ENCODE results near the gene PTGDS. TPM values are rescaled to one million over a fixed set of nuclear protein-coding genes. Genes with fewer than 3 reads are reported as not detected.
A peak's percentile ranks its signal among the peaks of the same experiment; 100 is the strongest.

The PTGDS gene
- total RNA-seq, 1 donor from 2014 or later: 49.6 TPM

DNA sequence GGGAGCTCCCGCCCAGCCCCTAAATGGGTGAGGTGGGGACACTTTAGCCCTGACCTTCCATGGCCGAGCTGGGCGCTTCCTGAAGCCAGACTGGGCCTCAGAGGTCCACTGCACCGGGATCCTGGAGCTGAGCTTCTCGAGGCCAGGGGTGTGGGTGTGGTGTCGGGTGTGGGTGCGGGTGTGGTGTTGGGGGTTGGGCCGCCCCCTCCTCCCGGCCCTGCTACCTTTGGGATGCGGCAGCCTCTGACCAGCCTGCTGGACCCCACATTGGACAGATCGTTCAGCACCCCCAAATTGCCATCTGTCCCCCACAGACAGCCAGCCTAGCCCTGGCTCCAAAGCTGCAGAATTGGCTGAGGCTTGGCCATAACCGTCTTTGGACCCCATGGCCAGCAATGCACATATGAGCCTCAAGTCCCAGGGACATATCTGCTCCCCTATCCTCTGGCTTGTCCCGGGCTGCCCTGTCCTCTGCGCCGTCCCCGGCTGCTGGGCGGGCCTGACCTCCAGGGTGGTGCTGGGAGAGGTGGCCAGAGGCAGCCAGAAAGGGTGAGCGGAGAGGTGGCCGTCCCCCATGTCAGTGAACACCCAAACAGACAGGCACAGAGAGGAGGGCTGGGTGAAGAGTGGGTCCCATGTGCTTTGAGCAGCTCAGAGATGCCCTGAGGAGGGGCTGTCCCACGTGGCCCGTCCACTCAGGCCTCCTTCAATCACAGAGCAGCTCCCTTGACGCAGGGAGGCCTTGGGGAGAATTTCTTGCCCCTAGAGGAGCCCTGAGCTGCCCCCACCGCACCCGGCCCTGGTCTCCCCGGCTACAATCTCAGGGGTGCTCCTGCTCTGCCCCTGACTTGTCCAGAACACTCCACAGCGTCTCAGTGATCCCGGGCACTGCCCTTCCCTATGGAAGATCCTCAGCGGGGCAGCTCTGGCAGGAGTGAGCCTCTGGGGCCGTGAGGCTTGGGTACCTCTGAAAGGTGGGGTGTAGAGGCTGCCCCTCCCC, 3.4 kb upstream of the PTGDS start:
- DNase-seq (ENCODE audit: low spot score): no peak

DNA sequence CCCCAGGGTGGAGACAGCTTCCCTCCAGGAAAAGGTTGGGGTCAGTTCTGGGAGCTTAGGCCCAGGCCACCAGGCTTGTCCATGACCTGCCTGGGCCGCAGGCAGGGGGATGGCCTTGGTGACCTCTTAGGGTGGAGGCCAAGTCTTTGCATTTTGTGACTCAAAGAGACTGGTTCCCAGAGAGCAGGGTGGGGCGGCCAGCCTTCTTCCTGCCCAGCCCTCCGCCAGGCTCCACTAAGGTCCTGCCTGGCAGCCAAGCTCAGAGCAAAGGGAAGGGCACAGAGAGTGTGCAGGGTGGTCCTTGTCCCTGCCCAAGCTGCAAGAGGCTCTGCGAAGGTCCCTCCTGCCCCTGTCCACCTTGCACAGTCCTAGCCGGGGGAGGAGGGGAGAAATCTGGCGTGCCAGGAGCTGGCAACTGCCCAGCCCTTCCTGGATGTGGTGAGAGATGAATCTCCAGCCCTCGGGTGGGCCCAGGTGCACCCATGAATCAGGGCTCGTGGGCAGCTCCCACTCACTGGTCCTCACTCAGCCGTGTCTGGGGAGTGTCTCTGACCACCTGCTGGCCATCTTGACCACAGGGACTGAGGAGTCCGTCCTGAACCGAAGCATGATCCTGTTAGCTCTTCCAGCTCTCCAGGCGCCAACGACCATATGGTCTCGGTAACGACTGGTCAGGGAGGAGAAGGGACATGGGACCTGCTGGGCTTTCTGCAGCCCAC, 2.3 kb upstream of the PTGDS start:
- DNase-seq (ENCODE audit: low spot score): no peak

DNA sequence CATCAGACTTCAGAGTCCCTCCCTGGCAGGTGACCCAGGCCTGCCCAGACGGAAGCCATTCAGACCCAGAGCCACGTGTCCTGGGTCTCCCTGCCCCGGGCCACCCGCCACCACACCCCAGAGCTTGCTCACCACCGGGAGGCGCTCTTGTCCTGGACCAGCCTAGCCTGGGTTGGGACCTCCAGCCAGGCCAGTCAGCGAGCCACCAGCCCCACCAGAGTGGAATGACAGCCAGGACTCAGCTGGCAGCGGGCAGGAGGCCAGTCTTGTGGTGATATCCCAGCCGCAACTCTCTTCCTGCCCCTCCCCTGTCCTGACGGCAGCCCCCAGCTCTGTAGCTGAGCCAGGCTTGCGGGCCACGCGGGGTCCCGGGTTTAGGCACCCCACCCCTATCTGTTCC, 1.7 kb upstream of the PTGDS start:
- no peak for DNase-seq (ENCODE audit: low spot score)

DNA sequence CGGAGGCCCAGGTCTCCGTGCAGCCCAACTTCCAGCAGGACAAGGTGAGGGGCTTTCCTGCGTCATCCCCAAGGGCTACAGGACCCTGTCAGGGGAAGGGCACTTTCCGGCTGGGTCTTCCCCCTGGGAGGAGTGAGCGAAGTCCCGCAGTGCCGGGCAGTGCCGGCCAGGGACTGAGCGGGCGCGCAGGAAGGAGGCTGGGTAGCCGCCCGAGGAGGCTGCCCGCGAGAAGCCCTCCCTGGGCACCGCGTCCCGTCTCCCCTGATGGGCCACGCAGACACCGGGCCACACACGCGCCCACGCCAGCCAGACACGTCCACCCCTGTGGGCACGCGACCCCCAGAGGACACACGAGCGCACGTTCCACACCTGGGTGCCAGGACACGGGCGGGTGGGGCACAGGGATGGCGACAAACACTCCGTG, 357 bp downstream of the PTGDS start:
- no peak for DNase-seq (ENCODE audit: low spot score)

DNA sequence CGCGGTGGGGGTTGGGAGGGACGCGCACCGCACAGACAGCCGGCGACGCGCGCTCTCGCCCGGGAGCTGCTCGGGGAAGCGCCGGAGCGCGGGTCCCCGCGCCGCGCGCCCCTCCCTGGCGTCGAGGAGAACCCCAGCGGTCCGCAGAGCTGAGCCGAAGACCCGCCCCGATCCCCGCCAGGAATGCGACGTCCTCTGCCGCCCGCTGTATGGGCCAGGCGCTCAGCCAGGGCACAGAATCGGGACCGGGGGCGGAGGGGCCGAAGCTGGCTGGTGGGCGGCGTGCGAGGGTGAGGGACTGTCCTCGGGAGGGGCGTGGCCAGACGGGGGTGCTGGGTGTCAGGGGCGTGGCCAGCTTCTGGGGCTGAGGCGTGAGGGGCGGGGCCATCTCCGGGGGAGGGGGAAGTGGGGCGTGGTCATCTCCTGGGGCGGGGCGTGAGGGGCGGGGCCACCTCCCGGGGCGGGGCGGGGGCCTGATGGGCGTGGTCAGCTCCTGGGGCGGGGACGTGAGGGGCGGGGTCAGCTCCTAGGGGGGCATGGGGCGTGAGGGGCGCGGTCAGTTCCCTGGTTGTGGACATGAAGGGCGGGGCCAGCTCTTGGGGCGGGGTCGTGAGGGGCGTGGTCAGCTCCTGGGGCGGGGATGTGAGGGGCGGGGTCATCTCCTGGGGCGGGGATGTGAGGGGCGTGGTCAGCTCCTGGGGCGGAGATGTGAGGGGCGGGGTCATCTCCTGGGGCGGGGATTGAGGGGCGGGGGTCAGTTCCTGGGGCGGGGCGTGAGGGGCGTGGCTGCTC, 965 bp downstream of the PTGDS start:
- peak; percentile 55 for DNase-seq (ENCODE audit: low spot score)

DNA sequence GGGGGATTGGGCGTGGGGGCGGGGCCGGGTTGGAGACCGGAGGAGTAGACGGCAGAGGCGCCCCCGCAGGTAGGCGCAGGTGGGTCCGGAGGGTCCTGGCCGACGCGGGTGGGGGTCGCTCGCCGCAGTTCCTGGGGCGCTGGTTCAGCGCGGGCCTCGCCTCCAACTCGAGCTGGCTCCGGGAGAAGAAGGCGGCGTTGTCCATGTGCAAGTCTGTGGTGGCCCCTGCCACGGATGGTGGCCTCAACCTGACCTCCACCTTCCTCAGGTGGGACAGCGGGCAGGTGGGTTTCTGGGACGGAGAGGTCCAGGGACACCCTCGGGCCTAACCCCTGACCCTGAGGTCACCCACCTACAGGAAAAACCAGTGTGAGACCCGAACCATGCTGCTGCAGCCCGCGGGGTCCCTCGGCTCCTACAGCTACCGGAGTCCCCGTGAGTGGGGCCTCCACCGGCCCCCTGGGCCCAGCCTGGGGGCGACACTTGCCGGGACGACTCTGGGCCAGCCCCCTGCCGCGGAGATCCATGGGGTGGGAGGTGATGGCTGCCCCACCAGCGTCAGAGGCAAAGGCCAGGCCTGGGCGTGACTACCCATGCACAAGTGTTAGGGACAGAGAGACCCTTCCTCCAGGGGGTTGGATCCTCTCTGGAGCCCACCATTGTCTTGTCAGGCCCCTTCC, 1.7 kb downstream of the PTGDS start:
- DNase-seq (ENCODE audit: low spot score): no peak

DNA sequence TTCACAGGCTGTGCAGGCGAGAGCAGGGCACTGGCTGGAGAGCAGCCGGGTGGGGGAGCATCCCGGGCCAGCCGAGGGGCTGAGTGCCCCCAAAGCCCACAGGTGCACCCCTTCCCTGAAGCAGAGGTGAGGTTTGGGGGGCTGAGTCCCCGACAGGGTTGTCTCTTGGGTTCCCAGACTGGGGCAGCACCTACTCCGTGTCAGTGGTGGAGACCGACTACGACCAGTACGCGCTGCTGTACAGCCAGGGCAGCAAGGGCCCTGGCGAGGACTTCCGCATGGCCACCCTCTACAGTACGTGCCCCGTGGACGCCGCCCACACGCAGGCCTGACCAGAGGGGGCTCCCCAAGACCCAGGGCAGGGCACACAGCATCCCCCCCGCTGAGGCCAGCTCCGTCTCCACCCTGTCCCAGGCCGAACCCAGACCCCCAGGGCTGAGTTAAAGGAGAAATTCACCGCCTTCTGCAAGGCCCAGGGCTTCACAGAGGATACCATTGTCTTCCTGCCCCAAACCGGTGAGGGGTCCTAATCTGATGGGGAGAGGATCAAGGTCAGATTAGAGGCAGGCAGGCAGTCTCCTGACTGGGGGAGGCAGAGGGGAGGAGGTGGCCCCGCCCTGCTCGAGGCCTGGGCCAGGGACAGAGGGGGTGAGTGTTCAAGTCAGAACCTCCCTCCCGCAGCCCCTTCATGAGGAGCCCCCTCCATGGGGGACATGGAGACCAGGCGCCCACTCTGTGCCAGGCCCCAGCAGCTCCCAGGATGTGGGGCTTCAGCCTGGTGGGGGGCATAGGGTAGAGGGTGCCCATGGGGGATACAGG, 2.7 kb downstream of the PTGDS start:
- no peak for DNase-seq (ENCODE audit: low spot score)

DNA sequence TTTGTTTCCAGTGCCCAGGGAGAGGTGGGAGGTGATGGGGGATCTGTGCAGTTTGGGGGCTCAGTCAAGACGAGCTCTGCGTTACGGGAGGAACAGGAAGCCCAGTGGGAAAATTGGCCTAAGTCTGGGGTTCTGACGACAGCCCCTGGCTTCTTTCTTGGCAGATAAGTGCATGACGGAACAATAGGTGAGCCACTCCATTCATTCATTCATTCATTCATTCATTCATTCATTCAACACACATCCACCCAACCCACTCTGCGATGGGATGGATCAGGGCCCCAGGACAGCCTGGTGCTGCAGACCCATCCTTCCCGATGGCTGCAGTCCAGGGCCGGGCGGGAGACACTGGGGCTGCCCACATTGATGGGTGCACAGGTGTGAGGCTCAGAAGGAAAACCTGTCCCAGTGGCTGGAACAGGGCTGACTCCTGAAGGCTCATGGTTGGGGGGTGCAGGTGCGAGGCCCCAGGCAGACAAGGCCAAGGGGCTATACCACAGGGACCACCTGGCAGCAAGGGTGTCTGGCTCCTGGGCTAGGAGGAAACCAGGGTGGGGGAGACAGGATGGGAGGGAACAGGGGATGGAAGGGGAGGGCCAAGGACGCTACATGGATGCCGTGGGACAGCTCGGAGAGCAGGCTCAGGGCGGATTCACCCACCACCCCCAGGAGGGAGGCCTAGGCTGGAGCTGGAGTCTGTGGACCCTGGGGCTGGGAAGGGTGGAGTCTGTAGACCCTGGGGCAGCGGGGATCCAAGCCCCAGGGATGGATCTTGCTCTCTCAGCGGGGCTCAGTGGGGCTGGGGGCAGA, 3.6 kb downstream of the PTGDS start:
- DNase-seq (ENCODE audit: low spot score): no peak

DNA sequence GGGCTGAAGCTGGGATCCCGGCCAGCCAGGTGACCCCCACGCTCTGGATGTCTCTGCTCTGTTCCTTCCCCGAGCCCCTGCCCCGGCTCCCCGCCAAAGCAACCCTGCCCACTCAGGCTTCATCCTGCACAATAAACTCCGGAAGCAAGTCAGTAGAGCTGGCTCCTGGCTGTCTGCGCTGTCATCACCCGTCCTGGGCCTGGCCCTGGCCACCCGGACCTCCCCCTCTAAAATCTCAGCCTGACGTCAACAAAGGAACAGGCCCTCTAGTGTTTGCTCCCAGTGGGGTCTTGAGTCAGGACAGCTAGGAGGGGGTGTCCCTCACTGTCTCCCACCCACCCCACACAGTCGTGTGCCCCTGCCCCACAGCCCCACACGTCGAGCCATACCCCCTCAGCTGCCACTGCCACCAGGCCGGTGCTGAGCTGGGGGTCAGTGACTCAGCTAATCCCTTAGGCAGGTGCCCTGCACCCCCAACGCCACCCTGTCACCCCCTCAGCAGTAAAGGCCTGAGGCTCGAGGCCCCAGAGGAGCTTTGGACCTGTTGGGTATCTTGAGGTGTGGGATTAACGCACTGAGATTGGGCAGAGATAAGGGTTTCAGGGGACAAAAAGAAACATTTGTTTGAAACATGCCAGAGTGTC, 4.4 kb downstream of the PTGDS start:
- no peak for DNase-seq (ENCODE audit: low spot score)

DNA sequence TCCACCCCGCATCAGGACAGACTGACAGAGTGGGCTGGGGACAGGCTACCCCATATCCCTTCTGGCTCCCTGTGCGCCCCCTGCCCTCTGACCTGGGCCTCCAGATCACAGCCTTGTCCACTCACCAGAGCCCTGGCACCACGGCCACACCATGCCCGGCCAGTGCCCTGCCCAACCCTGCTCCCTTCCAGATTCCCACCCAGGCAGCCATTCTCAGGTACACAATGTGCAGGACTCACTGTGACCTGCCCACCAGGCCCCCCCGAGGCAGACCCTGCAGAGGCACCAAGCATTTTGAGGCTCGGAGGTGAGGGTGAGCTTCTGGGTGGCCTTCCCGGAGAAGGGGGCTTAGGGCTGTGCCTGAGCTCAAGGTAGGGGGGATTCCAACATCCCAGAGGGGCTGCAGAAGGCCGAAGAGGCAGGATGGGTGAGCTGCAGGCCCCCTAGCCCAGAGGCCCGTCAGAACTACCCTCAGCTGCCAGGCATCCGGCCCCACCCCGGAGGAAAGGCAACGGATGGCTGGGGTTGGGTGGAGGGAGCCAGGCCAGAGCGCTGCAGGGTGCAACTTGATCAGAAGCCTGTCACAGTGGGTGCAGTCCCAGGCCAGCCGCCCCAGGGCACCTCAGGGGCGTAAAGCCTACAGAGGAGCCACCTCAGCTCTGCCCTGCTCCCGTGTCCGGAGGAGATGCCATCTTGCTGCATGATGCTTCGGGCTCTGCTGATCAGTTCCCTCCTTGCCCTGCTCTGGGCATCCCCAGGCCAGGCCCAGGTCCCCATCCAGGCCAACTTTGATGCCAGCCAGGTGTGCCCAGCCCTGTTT, 5.1 kb downstream of the PTGDS start, which contains the start of gene LCNL1:
Gene LCNL1, plus strand, starts transcription at position 762 of the 820 bp plus-strand sequence. CDS start 594 bp downstream, outside the sequence.
- no peak for DNase-seq (ENCODE audit: low spot score)

DNA sequence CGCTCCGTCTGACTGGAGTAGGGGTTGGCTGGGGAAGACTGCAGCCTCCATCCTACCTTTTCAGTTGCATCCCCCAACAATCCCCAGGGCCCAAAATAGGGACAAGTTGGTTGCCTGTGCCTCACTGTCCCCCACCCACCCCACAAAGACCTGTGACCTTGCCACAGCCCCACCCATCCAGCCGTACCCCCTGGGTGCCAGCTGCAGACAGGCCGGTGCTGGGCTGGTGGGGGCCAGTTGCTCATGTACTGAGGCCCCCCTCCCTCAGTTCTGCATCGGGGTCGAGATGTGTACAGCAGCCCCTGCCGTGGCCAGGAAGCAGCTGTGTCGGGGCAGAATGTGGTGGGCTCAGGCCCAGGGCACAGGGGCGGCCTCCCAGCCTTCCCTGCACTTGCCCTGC, 5.9 kb downstream of the PTGDS start:
- DNase-seq (ENCODE audit: low spot score): no peak

DNA sequence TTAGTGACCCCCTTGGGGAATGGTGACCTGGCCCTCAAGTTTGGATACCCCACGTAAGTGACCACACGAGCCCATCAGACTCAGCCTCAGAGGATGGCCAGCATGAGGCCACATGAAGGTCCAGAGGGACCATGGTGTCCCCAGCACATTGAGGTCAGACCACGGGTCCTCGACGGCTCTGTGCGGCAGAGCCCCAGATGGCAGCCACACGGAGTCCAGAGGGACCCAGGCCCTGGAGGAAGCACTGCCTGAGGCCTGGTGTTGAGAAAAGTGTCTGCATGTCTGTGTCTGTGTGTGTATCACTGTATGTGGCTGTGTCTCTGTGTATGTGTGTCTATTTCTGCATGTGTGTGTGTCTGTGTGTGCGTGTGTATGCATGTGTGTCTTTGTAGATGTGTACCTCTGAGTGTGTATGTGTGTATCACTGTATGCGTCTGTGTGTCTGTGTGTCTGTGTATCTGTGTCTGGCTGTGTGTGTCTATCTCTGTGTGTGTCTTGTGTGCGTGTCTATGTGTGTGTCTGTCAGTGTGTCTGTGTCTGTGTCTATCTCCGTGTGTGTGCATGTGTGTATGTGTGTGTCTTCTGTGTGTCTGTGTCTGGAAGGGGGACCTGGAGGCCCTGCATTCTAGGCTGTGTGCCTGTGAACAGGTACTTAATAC, 6.5 kb downstream of the PTGDS start:
- no peak for DNase-seq (ENCODE audit: low spot score)

DNA sequence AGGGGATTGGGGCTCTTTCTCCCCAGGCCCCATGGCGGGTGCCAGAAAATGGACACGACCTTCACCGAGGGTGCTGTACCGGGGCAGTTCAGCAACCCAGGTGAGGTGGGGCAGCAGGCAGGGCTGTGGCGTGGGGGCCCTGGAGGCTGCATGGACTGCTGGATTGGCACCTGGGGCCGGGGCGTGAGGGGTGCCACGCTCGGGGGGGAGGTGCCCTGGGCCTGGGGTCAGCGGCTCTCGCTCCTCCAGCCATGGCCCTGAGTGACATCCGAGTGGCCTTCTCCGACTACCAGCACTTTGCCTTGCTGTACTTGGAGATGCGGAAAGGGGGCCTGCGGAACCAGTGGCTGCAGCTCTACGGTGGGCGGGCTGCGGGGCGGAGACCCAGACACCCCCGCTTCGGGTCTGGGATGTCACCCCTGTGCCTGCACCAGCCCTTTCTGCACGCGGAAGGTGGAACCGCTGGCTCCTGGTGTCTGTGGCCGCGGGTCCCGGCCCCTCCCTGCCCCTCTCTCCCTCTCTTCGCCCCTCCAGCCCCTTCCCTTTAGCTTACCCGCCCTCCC, 7.2 kb downstream of the PTGDS start:
- DNase-seq (ENCODE audit: low spot score): no peak

DNA sequence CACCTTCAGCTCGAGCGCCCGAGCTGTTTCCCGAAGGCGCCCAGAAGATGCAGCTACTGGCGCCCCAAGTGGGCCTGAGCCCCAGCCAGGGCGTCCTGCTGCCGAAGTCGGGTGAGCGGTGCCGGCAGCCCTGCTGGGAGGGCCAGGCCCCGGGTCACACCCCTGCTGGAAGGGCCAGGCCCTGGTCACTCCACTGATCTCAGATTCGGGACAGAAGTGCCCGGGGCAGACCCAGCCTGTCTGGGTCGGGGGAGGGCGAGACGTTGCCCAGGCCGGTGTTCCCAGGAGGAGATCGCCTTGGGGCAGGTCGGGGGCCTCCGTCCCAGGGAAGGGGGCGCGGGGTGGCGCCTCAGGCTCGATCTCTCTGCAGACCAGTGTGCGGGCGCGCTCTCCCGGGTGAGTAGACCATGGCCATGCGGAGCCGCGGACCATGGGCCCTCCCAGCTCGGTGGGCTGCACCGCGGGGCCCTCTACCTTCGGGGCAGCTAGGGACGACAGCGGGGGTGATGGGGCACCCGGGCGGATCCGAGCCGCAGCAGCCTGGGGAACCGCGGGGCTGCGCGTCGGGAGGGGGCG, 7.8 kb downstream of the PTGDS start:
- no peak for DNase-seq (ENCODE audit: low spot score)

DNA sequence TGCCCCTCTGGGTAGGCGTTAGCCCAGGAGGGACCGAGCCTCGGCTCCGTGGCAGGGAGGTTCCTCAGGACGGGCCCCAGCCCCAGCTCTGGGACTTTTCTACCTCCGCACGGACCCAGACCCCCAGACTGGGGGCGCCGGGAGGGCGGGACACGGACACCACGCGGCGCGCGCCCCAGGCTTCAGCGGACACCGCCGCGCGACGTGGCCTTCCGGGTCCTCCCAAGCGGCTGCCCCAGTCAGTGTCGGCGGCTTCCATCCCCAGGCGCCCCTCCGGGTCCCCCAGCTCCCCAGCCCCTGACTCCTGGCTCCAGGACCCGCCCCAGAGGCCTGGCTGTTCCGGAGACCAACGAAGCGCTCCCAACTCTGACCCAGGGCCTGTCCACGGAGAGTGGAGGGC, 8.5 kb downstream of the PTGDS start:
- DNase-seq (ENCODE audit: low spot score): no peak

DNA sequence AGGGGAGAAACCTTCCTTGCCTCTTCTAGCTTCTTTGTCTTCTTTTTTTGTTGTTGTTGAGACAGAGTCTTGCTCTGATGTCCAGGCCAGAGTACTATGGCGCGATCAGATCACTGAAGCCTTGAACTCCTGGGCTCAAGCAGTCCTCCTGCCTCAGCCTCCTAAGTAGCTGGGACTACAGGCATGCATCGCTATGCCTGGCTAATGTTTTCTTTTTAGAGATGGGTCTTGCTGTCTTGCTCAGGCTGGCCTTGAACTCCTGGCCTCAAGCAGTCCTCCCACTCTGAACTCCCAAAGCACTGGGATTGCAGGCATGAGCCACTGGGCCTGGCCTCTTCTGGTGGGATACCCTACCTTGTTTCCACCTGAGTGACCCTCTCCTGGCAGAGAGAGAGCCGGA, 11.6 kb downstream of the PTGDS start:
- DNase-seq (ENCODE audit: low spot score): no peak

Data from umbilical cord (tissue), 2 donors.